GM12873 (cell line): ENCODE measurements around the gene RPL10A.

Experiments
- TF ChIP-seq, protein P1 (sequence below): IDR thresholded peaks from 2 replicates; pipeline ENCODE4 v1.5.1; 2012; ENCODE audit warnings: low read depth, mild to moderate bottlenecking, moderate library complexity, low read length, control low read depth; ENCODE audit not compliant: insufficient read depth; ENCODE audit errors: missing control alignments

Gene RPL10A

DNA sequence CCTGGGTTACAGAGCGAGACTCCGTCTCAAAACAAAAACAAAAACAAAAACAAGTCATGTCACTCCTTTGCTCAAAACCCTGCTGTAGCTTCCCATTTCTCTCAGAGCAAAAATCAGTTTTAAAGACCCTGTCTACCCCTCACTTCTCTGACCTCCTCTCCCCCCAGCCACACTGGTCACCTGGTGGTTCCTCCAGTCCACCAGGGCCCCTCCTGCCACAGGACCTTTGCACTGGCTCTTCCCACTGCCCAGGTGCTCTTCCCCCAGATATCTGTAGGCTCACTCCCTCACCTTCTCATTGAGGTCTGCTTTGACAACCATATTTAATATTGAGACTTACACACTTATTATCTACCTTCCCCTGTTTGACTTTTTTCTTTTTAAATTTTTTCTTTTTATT, 33.6 kb downstream of the RPL10A start:
- TF ChIP-seq, protein P1, sequence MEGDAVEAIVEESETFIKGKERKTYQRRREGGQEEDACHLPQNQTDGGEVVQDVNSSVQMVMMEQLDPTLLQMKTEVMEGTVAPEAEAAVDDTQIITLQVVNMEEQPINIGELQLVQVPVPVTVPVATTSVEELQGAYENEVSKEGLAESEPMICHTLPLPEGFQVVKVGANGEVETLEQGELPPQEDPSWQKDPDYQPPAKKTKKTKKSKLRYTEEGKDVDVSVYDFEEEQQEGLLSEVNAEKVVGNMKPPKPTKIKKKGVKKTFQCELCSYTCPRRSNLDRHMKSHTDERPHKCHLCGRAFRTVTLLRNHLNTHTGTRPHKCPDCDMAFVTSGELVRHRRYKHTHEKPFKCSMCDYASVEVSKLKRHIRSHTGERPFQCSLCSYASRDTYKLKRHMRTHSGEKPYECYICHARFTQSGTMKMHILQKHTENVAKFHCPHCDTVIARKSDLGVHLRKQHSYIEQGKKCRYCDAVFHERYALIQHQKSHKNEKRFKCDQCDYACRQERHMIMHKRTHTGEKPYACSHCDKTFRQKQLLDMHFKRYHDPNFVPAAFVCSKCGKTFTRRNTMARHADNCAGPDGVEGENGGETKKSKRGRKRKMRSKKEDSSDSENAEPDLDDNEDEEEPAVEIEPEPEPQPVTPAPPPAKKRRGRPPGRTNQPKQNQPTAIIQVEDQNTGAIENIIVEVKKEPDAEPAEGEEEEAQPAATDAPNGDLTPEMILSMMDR, result no peak

DNA sequence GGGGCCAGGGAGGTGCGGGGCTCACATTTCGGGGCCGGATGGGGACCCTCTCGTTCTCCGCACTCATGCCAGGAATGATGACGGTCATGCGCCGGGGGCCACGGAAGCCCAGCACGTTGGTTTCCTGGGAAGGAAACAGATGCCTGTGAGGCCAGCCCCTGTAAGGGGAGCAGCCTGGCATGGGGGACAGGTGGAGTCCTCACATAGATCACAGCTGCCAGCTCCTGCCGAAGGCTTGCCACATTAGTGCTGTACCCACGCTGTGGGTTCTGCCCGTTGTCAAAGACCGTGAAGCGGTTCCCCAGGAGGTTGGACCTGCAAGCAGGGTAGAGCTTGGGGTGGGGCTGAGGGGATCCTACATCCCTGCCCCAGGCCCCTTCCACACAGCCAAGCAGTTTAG, 35.3 kb downstream of the RPL10A start:
- TF ChIP-seq, protein P1, result no peak

DNA sequence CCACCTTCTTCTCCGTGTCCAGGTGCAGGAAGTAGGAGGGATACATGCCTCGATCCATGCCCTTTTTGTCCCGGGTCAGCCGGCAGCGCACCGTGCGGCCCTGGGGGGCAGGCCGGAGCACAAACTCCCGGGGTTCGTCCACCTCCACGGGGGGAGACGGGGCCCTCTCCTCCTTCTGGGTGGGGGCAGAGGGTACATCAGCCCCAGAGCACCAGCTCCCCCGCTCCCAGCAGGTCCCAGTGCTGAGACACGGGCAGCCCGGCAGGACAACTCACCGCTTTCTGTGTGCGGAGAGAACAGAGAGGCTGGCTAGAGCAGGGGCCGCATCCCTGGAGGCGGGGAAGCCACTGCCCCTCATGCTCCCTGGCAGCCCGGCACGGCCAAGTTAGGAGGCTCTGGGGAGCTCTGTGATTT, 37.8 kb downstream of the RPL10A start:
- TF ChIP-seq, protein P1, result no peak

DNA sequence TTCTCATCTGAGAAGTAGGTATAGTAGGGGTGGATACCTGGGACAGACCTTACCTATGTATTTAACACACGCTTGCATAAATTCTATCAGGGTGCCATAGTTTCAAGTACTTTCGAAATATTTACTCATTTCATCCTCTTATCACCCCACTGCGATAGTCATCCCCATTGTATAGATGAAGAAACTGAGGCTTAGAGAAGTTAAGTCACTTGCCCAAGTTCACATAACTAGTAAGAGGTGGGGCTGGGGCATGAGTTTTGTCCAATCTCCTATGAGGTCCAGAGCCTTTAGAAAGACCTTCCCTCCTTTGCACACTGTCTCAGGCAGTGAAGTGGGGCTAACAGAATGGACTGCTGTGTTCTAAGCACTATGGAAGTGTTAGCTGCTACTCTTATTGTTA, 38.3 kb downstream of the RPL10A start:
- TF ChIP-seq, protein P1, result no peak

DNA sequence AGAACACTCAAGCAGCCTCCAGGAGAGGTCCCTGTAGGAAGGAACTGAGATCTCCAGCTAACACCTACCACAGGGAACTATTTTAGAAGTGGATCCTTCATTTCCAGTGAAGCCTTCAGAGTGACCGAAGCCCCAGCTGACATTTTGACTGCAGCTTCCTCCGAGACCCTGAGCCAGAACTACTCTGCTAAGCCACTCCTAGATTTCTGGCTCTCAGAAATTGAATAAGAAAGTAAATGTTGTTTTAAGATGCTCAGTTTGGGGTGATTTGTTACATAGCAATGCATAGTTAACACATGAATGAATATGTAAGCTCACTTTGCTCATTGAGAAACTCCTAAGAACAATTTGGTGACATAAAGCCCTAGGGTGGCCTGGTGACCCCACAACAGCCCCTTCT, 39.0 kb downstream of the RPL10A start:
- TF ChIP-seq, protein P1, result no peak

DNA sequence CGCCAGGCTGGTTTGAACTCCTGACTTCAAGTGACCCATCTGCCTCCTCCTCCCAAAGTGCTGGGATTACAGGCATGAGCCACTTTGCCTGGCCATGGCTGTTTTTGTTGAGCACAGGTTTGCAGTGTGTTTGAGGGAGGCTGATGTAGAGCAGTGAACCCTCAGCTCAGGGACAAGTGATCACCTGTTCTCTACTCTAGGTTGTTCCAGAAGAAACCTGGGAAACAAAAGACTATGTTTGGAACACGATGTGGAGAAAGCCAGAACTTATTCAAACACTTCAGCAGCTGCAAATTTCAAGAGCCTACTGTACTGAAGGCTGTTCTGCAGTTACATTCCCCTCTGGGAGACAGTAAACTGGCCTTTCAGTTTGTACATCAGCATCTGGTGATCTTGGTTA, 39.8 kb downstream of the RPL10A start:
- TF ChIP-seq, protein P1, result no peak

DNA sequence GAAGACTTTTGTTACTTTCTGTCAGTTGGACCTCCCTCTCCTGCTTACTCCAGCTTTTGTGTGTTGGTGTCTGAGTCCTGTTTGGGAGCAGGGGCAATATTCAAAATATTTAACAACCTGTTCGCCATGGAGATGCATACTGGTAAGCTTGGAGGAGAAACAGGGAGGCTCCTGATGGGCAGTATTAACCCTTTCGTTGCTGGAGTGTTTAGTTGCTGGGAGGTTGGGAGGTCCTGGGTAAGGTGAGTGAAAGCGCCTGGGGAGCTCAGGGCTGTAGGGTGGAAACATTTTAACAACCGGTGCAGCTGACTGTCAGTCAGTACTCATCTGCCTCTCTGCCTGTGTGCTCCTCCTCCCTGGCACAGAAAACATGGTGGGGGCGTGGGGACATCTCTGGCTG, 40.3 kb downstream of the RPL10A start:
- TF ChIP-seq, protein P1, result no peak
